Activated CD8-positive, alpha-beta T cell treated with anti-CD3 and anti-CD28 coated beads, Interleukin-2, amount 10 ng/mL, durations not matched to agents 7 days and 5 days (primary cell): ENCODE data around the gene TBC1D4. TPM values are rescaled to one million over a fixed set of nuclear protein-coding genes. Genes with fewer than 3 reads are reported as not detected.

Source experiments
- ATAC-seq: fragments of 150-1000 bp; cut with Tn5 transposase; one replicate; pipeline ENCODE4 v1.10.0; 2021; ENCODE audit warnings: moderate library complexity
- CTCF ChIA-PET: fragments of 350-600 bp; sonication (Branson Sonifier 250); formaldehyde crosslinking; loops from one replicate; lab custom pipeline; 2021; ENCODE audit warnings: antibody characterized with exemption; lab: Charles Lee
- POLR2A ChIA-PET: fragments of 350-600 bp; sonication (Branson Sonifier 250); formaldehyde crosslinking; loops from one replicate; lab custom pipeline; 2021; ENCODE audit warnings: antibody characterized with exemption; lab: Charles Lee
- DNase-seq: peaks from one replicate; pipeline ENCODE4 v3.0.0-alpha.2; 2020
- H3K27ac Mint-ChIP-seq: one replicate; pipeline ENCODE4 v1.8.0; 2021; ENCODE audit warnings: mild to moderate bottlenecking, mixed read lengths
- H3K27me3 Mint-ChIP-seq: one replicate; pipeline ENCODE4 v1.8.0; 2021; ENCODE audit warnings: low read depth, mixed read lengths
- H3K36me3 Mint-ChIP-seq: one replicate; pipeline ENCODE4 v1.8.0; 2021; ENCODE audit warnings: low read depth, mixed read lengths
- H3K4me1 Mint-ChIP-seq: one replicate; pipeline ENCODE4 v1.8.0; 2021; ENCODE audit warnings: low read depth, mixed read lengths
- H3K4me3 Mint-ChIP-seq: one replicate; pipeline ENCODE4 v1.8.0; 2021; ENCODE audit warnings: mild to moderate bottlenecking, mixed read lengths
- H3K9me3 Mint-ChIP-seq: one replicate; pipeline ENCODE4 v1.8.0; 2022; ENCODE audit warnings: mixed read lengths; ENCODE audit not compliant: insufficient read depth
- total RNA-seq, 2 experiments: library from RNA; stranded (reverse); gene quantifications; one replicate each; pipeline ENCODE4 v1.2.3, GENCODE V29; 2021

The TBC1D4 gene
- total RNA-seq, 2 experiments from 2014 or later, result 12.7 to 13.4 TPM

GRCh38 chr13:75468098-75468497 lies 13.9 kb downstream of the TBC1D4 start:
- ATAC-seq, result no peak
- no peak for DNase-seq
- H3K27ac Mint-ChIP-seq, result no peak overlapping the region
- ChIA-PET CTCF (no interaction called here), POLR2A (no interaction called here)
- H3K27me3 Mint-ChIP-seq, result peaks cover 3% of the 10 kb centered on the region
- H3K4me3 Mint-ChIP-seq, result no peak overlapping the region
- no peaks in the 10 kb centered on the region for H3K36me3 Mint-ChIP-seq
- no peaks in the 10 kb centered on the region for H3K4me1 Mint-ChIP-seq
- no peaks in the 10 kb centered on the region for H3K9me3 Mint-ChIP-seq

DNA sequence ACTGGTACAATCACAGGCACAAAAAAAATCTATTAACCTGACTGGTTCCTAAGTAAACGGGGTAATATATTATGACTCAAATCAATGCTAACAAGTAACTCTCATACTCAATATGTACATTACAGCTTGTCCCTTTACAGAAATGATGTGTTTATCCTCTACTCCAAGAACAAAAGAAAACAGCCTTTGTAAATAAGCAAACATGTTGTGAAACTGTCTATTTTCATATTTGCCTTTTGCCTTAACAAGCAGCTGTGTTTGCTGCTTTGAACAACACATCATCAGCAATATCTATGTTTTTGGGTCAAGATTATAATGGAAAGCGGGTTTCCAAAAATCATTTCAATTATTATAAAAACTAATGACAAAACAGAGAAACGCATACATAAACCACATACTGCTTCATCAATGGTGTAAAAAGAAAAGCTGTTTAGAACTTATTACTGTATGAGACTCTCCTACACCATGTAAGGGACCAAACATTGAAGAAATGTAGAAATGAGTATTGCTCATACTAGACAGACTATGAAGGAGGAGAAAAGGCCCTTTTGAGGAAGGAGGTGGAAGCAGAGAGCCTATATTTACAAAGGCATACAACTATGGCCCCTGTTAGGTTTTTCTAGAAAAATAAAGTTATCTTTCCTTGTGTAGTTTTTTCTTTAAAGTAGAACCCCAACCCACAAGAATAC lies 14.8 kb downstream of the TBC1D4 start:
- Mint-ChIP-seq H3K4me3 (no peak overlapping the region), H3K4me1 (no peaks in the 10 kb centered on the region), H3K27ac (no peak overlapping the region), H3K36me3 (no peaks in the 10 kb centered on the region), H3K27me3 (no peaks in the 10 kb centered on the region), H3K9me3 (no peaks in the 10 kb centered on the region)
- POLR2A ChIA-PET, result no interaction called here
- DNase-seq, result no peak
- CTCF ChIA-PET, result no interaction called here
- no peak for ATAC-seq

- Mint-ChIP-seq H3K27ac (no peak overlapping the region), H3K27me3 (no peaks in the 10 kb centered on the region), H3K4me1 (no peaks in the 10 kb centered on the region), H3K4me3 (no peak overlapping the region), H3K9me3 (no peaks in the 10 kb centered on the region), H3K36me3 (no peaks in the 10 kb centered on the region)
- ChIA-PET CTCF (no interaction called here), POLR2A (no interaction called here)
- no peak for ATAC-seq
- no peak for DNase-seq
These were observed 16.7 kb downstream of the TBC1D4 start for GRCh38 chr13:75465236-75465635.

- Mint-ChIP-seq H3K27me3 (peaks cover 3% of the 10 kb centered on the region), H3K4me3 (no peak overlapping the region), H3K4me1 (no peaks in the 10 kb centered on the region), H3K9me3 (no peaks in the 10 kb centered on the region), H3K27ac (no peak overlapping the region), H3K36me3 (no peaks in the 10 kb centered on the region)
- no peak for DNase-seq
- ChIA-PET POLR2A (no interaction called here), CTCF (no interaction called here)
- no peak for ATAC-seq
These were observed 20.7 kb downstream of the TBC1D4 start for GRCh38 chr13:75461314-75461713.

DNA sequence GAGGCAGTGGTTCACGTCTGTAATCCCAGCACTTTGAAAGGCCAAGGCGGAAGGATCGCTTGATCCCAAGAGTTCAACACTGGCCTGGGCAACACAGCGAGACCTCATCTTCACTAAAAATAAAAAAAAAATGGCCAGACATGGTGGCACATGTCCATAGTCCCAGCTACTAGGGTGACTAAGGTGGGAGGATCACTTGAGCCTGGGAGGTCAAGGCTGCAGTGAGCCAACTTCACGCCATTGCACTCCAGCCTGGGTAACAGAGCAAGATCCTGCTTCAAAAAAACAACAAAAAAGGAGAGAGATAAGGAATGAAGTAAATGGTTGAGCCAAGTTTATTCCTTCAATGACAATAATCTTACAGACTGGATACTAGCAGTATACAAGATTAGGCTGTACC lies 21.3 kb downstream of the TBC1D4 start:
- Mint-ChIP-seq H3K36me3 (no peaks in the 10 kb centered on the region), H3K4me3 (no peak overlapping the region), H3K27me3 (peaks cover 3% of the 10 kb centered on the region), H3K4me1 (no peaks in the 10 kb centered on the region), H3K9me3 (no peaks in the 10 kb centered on the region), H3K27ac (no peak overlapping the region)
- ChIA-PET POLR2A (interaction anchor here (0.6 kb wide), 1 partner anchor 89 kb away, joined by 5 read pairs; the partner anchor contains the start of gene UCHL3), CTCF (no interaction called here)
- DNase-seq (no peak), ATAC-seq (no peak)

DNA sequence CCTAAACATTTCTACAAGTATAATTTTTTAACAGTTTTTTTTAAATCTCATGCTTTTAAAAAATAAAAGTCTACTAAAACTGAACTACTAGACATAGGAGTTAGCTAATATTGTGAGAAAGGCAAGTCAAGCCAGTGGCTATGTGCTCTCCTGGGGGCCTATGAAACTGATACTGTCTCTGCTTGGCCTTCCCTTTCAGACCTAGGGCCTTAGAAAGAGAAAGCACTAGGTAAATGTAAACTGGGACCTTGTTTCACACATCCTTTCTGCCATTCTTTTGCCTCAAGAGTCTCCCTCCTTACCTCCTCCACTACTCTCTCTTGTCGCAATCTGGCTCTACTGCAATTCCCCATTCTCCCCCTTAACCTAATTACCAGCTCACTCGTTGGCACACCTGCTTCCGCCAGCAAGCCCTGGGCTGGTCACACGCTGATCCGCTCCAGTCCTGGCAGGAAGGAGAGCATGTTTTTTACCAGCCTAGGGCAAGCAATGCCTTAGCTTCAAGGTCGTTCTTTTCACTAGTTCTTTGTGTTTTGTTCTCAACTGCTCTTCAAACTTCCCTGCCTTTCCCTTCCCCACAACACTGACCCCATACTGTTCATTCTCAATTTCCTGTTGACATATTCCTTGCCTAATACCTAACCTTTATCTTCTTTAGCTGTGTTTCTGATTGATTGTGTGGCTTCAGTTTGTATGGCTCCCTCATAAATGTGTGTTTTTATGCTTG lies 23.1 kb downstream of the TBC1D4 start:
- DNase-seq (no peak), ATAC-seq (no peak)
- ChIA-PET POLR2A (no interaction called here), CTCF (no interaction called here)
- Mint-ChIP-seq H3K4me3 (no peak overlapping the region), H3K27me3 (peaks cover 5% of the 10 kb centered on the region), H3K27ac (no peak overlapping the region), H3K4me1 (no peaks in the 10 kb centered on the region), H3K36me3 (no peaks in the 10 kb centered on the region), H3K9me3 (no peaks in the 10 kb centered on the region)

GRCh38 chr13:75455962-75456361 lies 26.0 kb downstream of the TBC1D4 start:
- DNase-seq (no peak), ATAC-seq (no peak)
- Mint-ChIP-seq H3K27me3 (peaks cover 5% of the 10 kb centered on the region), H3K27ac (no peak overlapping the region), H3K4me1 (no peaks in the 10 kb centered on the region), H3K9me3 (no peaks in the 10 kb centered on the region), H3K4me3 (no peak overlapping the region), H3K36me3 (no peaks in the 10 kb centered on the region)
- CTCF ChIA-PET, result interaction anchor here (0.8 kb wide), 1 partner anchor 26 kb away, joined by 3 read pairs; the partner anchor contains the start of gene TBC1D4
- POLR2A ChIA-PET, result no interaction called here

- Mint-ChIP-seq H3K4me3 (no peak overlapping the region), H3K27me3 (peaks cover 5% of the 10 kb centered on the region), H3K36me3 (no peaks in the 10 kb centered on the region), H3K4me1 (no peaks in the 10 kb centered on the region), H3K9me3 (no peaks in the 10 kb centered on the region), H3K27ac (no peak overlapping the region)
- CTCF ChIA-PET, result no interaction called here
- ATAC-seq, result no peak
- POLR2A ChIA-PET, result no interaction called here
- DNase-seq, result no peak
These were observed 27.5 kb downstream of the TBC1D4 start for GRCh38 chr13:75454497-75454896.

DNA sequence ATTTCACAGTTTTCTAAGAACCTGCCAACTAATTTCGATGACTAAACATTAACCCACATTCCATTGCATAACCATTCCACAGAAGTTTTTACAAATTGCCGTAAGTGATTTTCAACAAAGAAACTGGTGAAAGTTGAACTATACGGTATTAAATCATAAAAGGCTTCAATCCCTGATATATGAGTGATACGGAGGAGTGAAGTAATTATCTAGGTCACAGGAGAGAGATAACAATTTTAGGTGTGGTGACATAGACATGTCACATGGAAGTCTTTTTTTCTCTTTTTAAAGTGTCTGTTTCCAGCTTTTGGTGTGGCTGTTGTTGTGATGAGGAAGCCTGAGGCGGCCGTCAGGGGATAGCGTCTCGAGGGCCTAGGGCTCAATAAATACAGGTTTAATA lies 29.4 kb downstream of the TBC1D4 start:
- Mint-ChIP-seq H3K27me3 (peaks cover 2% of the 10 kb centered on the region), H3K36me3 (no peaks in the 10 kb centered on the region), H3K4me1 (no peaks in the 10 kb centered on the region), H3K4me3 (no peak overlapping the region), H3K9me3 (no peaks in the 10 kb centered on the region), H3K27ac (no peak overlapping the region)
- ChIA-PET CTCF (no interaction called here), POLR2A (no interaction called here)
- ATAC-seq, result no peak
- no peak for DNase-seq

- Mint-ChIP-seq H3K4me3 (no peak overlapping the region), H3K9me3 (no peaks in the 10 kb centered on the region), H3K36me3 (no peaks in the 10 kb centered on the region), H3K4me1 (no peaks in the 10 kb centered on the region), H3K27me3 (peaks cover 9% of the 10 kb centered on the region), H3K27ac (no peak overlapping the region)
- DNase-seq (no peak), ATAC-seq (no peak)
- CTCF ChIA-PET, result no interaction called here
- POLR2A ChIA-PET, result no interaction called here
These were observed 34.5 kb downstream of the TBC1D4 start for GRCh38 chr13:75447493-75447892.

GRCh38 chr13:75446874-75447273 lies 35.1 kb downstream of the TBC1D4 start:
- POLR2A ChIA-PET, result no interaction called here
- no peaks in the 10 kb centered on the region for H3K4me1 Mint-ChIP-seq

DNA sequence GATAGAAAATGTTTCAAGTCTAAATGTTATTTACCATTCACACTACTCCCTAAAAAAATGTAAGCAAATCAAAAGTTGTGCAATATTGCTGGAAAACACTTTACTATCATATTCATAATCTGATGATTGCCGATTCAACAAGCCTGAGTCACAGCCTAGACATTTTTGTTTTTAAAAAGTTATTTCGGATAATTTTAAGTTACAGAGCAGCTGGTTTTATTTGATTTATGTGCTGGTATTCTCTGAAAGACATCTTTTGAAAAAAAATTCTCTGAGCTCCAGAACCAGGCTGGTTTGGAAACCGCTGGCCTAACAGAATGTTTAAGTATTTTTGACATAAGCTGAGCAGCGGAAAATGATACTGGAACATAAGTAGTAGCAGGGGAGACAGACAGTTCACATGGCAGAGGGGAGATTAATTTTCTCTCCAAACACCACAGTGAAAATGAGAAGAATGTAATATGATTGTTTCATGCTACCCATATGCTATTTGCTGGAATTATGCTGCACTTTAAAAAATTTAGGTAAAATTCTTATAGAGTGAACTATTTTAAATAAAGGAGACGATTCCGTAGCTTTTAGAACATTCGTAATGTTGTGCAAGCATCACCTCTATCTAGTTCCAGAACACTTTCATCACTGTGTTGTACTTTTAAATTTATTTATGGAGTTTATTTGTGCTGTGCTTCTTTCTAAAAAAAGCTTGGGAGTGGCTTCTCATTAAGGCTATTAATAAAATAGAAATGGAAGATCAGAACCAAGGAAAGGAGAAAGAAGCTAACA lies 36.1 kb downstream of the TBC1D4 start:
- ChIA-PET POLR2A (no interaction called here), CTCF (no interaction called here)
- ATAC-seq (no peak), DNase-seq (no peak)
- H3K36me3 Mint-ChIP-seq, result no peaks in the 10 kb centered on the region
- no peak overlapping the region for H3K4me3 Mint-ChIP-seq
- peaks cover 12% of the 10 kb centered on the region for H3K27me3 Mint-ChIP-seq
- H3K4me1 Mint-ChIP-seq, result no peaks in the 10 kb centered on the region
- no peak overlapping the region for H3K27ac Mint-ChIP-seq
- no peaks in the 10 kb centered on the region for H3K9me3 Mint-ChIP-seq

More at GRCh38 chr13:75446874-75447273, 35.1 kb downstream of the TBC1D4 start:
- Mint-ChIP-seq H3K9me3 (no peaks in the 10 kb centered on the region), H3K36me3 (no peaks in the 10 kb centered on the region), H3K27me3 (peaks cover 9% of the 10 kb centered on the region), H3K27ac (no peak overlapping the region), H3K4me3 (no peak overlapping the region)
- CTCF ChIA-PET, result no interaction called here
- no peak for ATAC-seq
- no peak for DNase-seq
